SK-N-DZ (cell line): ENCODE data around the gene NME1.
A peak's percentile ranks its signal among the peaks of the same experiment; 100 is the strongest.
"Not testable (repeated sequence)": the region's sequence is repeated elsewhere in the genome, so short reads cannot be mapped to it uniquely, and the experiment has no call there.

Experiments used
- DNase-seq: peaks from one replicate; pipeline ENCODE4 v3.0.0-alpha.2; 2015; ENCODE audit warnings: low spot score

NME1 gene

GRCh38 chr17:51144266-51145022 is 8.9 kb upstream of the NME1 start:
- no peak for DNase-seq

GRCh38 chr17:51147650-51148049 is 5.7 kb upstream of the NME1 start:
- no peak for DNase-seq

GRCh38 chr17:51149163-51149562 is 4.2 kb upstream of the NME1 start:
- no peak for DNase-seq

GRCh38 chr17:51150932-51151331 is 2.4 kb upstream of the NME1 start:
- no peak for DNase-seq

GRCh38 chr17:51152766-51153209 is 571 bp upstream of the NME1 start:
- DNase-seq = no peak

GRCh38 chr17:51154176-51154575 is 817 bp downstream of the NME1 start:
- DNase-seq = no peak

- DNase-seq = no peak
These were observed 2.1 kb downstream of the NME1 start for GRCh38 chr17:51155416-51155815.

GRCh38 chr17:51159604-51160003 is 6.2 kb downstream of the NME1 start:
- DNase-seq = no peak

- no peak for DNase-seq
These were observed 8.2 kb downstream of the NME1 start for GRCh38 chr17:51161541-51161940.

GRCh38 chr17:51164911-51165679 is 11.7 kb downstream of the NME1 start:
- DNase-seq = peak; percentile 43

GRCh38 chr17:51165680-51166197 is 12.4 kb downstream of the NME1 start:
- no peak for DNase-seq

GRCh38 chr17:51166198-51166986 is 13.0 kb downstream of the NME1 start, which contains the start of gene NME2:
Gene NME2, plus strand, starts transcription at chr17:51166411. Its CDS starts 420 bp downstream, at chr17:51166831.
- DNase-seq = peak; percentile 90

- DNase-seq = peak; percentile 79
These were observed 13.9 kb downstream of the NME1 start for GRCh38 chr17:51166987-51167931.

- DNase-seq = no peak
These were observed 16.0 kb downstream of the NME1 start for GRCh38 chr17:51169340-51169739.

- DNase-seq = no peak
These were observed 17.4 kb downstream of the NME1 start for GRCh38 chr17:51170736-51171135.

GRCh38 chr17:51172030-51172429 is 18.7 kb downstream of the NME1 start:
- DNase-seq = not testable (repeated sequence)

GRCh38 chr17:51180486-51180885 is 27.1 kb downstream of the NME1 start:
- no peak for DNase-seq

- peak; percentile 67 for DNase-seq
These were observed 30.8 kb downstream of the NME1 start for GRCh38 chr17:51184124-51184523.

GRCh38 chr17:51185763-51186332 is 32.5 kb downstream of the NME1 start:
- DNase-seq = no peak

GRCh38 chr17:51188271-51188833 is 35.0 kb downstream of the NME1 start:
- DNase-seq = no peak
